Uterus (tissue), 2 donors: Measurements from ENCODE around the gene USP53.

Experiments
- POLR2A ChIP-seq, 2 donors: fragments of 450-650 bp; IDR thresholded peaks; one replicate each; pipeline ENCODE4 v1.6.1; 2016; ENCODE audit warnings: antibody characterized with exemption in 2 of 2, mild to moderate bottlenecking in 1 of 2, moderate library complexity in 1 of 2
- TF ChIP-seq, protein P1 (sequence below), 4 experiments: fragments of 200-600 bp in 2 of 4; fragments of 450-650 bp in 2 of 4; sonication (generic) in 2 of 4; IDR thresholded peaks; one replicate each; pipeline ENCODE4 v1.5.1; 2016 to 2019; ENCODE audit warnings: antibody characterized with exemption in 4 of 4, mild to moderate bottlenecking in 2 of 4, moderate library complexity in 1 of 4

DNA sequence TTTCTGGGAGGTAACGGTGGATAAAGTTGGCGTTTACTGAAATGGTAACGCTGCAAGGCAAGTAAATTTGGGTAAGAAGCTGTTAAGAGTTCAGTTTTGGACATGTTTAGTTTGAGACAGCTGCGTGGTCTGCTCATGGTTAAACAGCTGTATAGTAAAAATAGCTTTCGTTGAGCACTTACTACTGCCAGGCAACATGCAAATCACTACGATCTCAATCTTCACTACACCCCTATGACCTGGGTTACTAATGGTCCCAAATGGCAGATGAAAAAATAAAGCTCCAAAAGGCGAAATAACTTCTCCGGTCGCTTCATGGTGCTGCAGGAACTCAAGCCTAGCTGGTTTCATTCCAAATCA is 87.2 kb downstream of the USP53 start:
- TF ChIP-seq, protein P1, sequence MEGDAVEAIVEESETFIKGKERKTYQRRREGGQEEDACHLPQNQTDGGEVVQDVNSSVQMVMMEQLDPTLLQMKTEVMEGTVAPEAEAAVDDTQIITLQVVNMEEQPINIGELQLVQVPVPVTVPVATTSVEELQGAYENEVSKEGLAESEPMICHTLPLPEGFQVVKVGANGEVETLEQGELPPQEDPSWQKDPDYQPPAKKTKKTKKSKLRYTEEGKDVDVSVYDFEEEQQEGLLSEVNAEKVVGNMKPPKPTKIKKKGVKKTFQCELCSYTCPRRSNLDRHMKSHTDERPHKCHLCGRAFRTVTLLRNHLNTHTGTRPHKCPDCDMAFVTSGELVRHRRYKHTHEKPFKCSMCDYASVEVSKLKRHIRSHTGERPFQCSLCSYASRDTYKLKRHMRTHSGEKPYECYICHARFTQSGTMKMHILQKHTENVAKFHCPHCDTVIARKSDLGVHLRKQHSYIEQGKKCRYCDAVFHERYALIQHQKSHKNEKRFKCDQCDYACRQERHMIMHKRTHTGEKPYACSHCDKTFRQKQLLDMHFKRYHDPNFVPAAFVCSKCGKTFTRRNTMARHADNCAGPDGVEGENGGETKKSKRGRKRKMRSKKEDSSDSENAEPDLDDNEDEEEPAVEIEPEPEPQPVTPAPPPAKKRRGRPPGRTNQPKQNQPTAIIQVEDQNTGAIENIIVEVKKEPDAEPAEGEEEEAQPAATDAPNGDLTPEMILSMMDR (IDR thresholded peaks at IDR 0.05): no peak
- TF ChIP-seq POLR2A (IDR thresholded peaks at IDR 0.05): no peak
